T-helper 2 cell treated with Interferon-gamma antibody and Interleukin-4, amounts not matched to agents 5 μg/mL and 100 μg/mL, for 36 hours (primary cell): Measurements from ENCODE around the gene ADCY1.

Experiments used
- DNase-seq: peaks from one replicate; pipeline ENCODE4 v3.0.0; 2021; ENCODE audit warnings: low spot score
- H3K27ac Mint-ChIP-seq: one replicate; pipeline ENCODE4 v1.8.0; 2021; ENCODE audit warnings: mild to moderate bottlenecking, mixed read lengths
- H3K27me3 Mint-ChIP-seq: one replicate; pipeline ENCODE4 v1.8.0; 2021; ENCODE audit warnings: low read depth, mixed read lengths
- H3K36me3 Mint-ChIP-seq: one replicate; pipeline ENCODE4 v1.8.0; 2021; ENCODE audit warnings: low read depth, mixed read lengths
- H3K4me1 Mint-ChIP-seq: one replicate; pipeline ENCODE4 v1.8.0; 2021; ENCODE audit warnings: low read depth, mixed read lengths
- H3K4me3 Mint-ChIP-seq: one replicate; pipeline ENCODE4 v1.8.0; 2022; ENCODE audit warnings: mild to moderate bottlenecking, moderate library complexity, mixed read lengths
- H3K9me3 Mint-ChIP-seq: one replicate; pipeline ENCODE4 v1.8.0; 2021; ENCODE audit warnings: mixed read lengths

The ADCY1 gene

DNA sequence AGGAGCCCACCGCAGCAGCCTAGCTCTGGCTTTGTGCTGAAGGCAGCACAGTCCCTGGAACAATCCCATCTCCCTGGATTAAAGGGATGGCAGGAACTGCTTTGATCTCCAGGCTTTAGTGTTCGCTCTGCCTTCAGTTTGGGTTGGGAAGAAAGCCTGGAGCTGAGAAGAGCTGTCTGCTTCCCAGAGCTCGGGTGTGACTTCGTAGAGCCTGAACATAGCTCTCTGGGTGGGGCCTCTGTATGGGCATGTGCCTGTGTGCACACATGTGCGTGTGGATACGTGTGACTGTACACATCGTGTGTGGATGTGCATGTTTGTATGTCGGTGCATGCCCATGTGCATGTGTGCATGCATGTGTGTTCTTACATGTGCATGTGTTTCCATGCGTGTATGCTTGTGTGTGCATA is 8.7 kb downstream of the ADCY1 start:
- Mint-ChIP-seq H3K4me3 (no peak overlapping the region), H3K36me3 (no peaks in the 10 kb centered on the region), H3K4me1 (no peaks in the 10 kb centered on the region), H3K9me3 (no peaks in the 10 kb centered on the region), H3K27me3 (peaks cover 4% of the 10 kb centered on the region), H3K27ac (no peak overlapping the region)
- DNase-seq = no peak

- no peak overlapping the region for H3K27ac Mint-ChIP-seq
- no peaks in the 10 kb centered on the region for H3K9me3 Mint-ChIP-seq
- no peak for DNase-seq
- no peaks in the 10 kb centered on the region for H3K36me3 Mint-ChIP-seq
- H3K4me1 Mint-ChIP-seq = no peaks in the 10 kb centered on the region
- H3K27me3 Mint-ChIP-seq = peaks cover 4% of the 10 kb centered on the region
- no peak overlapping the region for H3K4me3 Mint-ChIP-seq
Measured at GRCh38 chr7:45583296-45583695, 9.1 kb downstream of the ADCY1 start.

- peaks cover 2% of the 10 kb centered on the region for H3K27me3 Mint-ChIP-seq
- no peak for DNase-seq
- H3K9me3 Mint-ChIP-seq = no peaks in the 10 kb centered on the region
- H3K36me3 Mint-ChIP-seq = no peaks in the 10 kb centered on the region
- no peaks in the 10 kb centered on the region for H3K4me1 Mint-ChIP-seq
- H3K27ac Mint-ChIP-seq = no peak overlapping the region
- no peak overlapping the region for H3K4me3 Mint-ChIP-seq
Measured at GRCh38 chr7:45584261-45585210, 10.4 kb downstream of the ADCY1 start.

GRCh38 chr7:45585628-45586027 is 11.5 kb downstream of the ADCY1 start:
- Mint-ChIP-seq H3K4me3 (no peak overlapping the region), H3K9me3 (no peaks in the 10 kb centered on the region), H3K36me3 (no peaks in the 10 kb centered on the region), H3K27ac (no peak overlapping the region), H3K27me3 (peaks cover 2% of the 10 kb centered on the region), H3K4me1 (no peaks in the 10 kb centered on the region)
- no peak for DNase-seq

DNA sequence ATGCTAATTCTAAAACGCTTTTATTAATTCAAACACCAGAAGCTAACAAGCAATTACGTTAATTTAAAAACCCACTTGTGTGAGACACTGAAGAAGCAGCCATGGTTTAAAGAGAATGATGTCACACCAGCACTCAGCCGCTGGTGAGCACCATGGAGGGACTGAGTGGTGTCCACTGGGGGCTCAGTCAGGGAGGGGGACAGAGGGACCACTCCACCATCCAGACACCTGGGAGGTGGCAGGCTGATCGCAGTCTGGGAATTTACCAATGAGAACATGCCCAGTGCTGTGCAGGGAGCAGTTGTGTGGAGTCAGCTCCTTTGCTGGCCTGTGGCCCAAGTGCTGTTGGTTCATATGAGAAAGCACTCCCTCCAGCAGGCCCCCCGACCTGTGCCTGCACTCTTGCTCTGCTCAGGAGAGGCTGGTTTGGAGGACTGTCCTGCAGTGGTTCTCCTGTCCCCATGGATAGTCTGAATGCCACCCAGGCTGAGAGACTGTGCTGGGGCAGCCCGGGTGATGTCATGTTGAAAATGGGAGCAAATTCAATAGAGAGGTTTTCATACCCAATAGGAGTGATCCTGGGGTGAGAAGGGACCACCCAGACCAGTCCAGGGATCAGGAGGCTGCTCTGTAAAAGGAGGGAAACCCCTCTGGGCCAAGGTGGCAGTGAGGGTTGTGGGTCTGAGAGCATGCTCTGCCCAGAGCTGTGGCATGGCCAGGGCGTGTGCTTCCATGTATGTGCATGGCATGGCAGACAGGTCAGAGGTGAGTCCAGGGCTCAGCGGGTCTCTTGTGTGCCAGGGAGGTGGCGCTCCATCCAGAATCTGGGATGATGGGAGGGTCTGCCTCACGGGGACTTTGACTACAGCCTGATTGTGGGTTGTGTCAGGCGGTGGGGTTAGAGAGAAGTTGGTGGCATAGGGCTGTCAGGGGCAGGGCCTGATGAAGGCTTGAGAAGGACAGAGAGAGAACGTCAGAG is 12.7 kb downstream of the ADCY1 start:
- DNase-seq = no peak
- Mint-ChIP-seq H3K4me1 (no peaks in the 10 kb centered on the region), H3K36me3 (no peaks in the 10 kb centered on the region)

GRCh38 chr7:45588466-45588865 is 14.3 kb downstream of the ADCY1 start:
- no peak for DNase-seq
- Mint-ChIP-seq H3K9me3 (no peaks in the 10 kb centered on the region), H3K4me3 (no peak overlapping the region), H3K27ac (no peak overlapping the region), H3K27me3 (peaks cover 2% of the 10 kb centered on the region), H3K36me3 (no peaks in the 10 kb centered on the region), H3K4me1 (no peaks in the 10 kb centered on the region)

More for the DNA sequence above, 12.7 kb downstream of the ADCY1 start:
- Mint-ChIP-seq H3K9me3 (no peaks in the 10 kb centered on the region), H3K27ac (no peak overlapping the region), H3K4me3 (no peak overlapping the region), H3K27me3 (peaks cover 2% of the 10 kb centered on the region)

- H3K4me3 Mint-ChIP-seq = no peak overlapping the region
- H3K9me3 Mint-ChIP-seq = no peaks in the 10 kb centered on the region
- no peak for DNase-seq
- H3K27me3 Mint-ChIP-seq = peaks cover 2% of the 10 kb centered on the region
- H3K4me1 Mint-ChIP-seq = no peaks in the 10 kb centered on the region
- no peak overlapping the region for H3K27ac Mint-ChIP-seq
- H3K36me3 Mint-ChIP-seq = no peaks in the 10 kb centered on the region
Measured at GRCh38 chr7:45589061-45589460, 14.9 kb downstream of the ADCY1 start.

- Mint-ChIP-seq H3K27ac (no peak overlapping the region), H3K9me3 (no peaks in the 10 kb centered on the region), H3K4me3 (no peak overlapping the region), H3K36me3 (no peaks in the 10 kb centered on the region), H3K4me1 (no peaks in the 10 kb centered on the region), H3K27me3 (peaks cover 2% of the 10 kb centered on the region)
- DNase-seq = no peak
Measured at GRCh38 chr7:45589915-45590678, 15.9 kb downstream of the ADCY1 start.

GRCh38 chr7:45590679-45591057 is 16.5 kb downstream of the ADCY1 start:
- H3K27me3 Mint-ChIP-seq = peaks cover 2% of the 10 kb centered on the region
- no peak for DNase-seq
- H3K36me3 Mint-ChIP-seq = no peaks in the 10 kb centered on the region
- H3K27ac Mint-ChIP-seq = no peak overlapping the region
- no peaks in the 10 kb centered on the region for H3K4me1 Mint-ChIP-seq
- H3K9me3 Mint-ChIP-seq = no peaks in the 10 kb centered on the region
- H3K4me3 Mint-ChIP-seq = no peak overlapping the region

DNA sequence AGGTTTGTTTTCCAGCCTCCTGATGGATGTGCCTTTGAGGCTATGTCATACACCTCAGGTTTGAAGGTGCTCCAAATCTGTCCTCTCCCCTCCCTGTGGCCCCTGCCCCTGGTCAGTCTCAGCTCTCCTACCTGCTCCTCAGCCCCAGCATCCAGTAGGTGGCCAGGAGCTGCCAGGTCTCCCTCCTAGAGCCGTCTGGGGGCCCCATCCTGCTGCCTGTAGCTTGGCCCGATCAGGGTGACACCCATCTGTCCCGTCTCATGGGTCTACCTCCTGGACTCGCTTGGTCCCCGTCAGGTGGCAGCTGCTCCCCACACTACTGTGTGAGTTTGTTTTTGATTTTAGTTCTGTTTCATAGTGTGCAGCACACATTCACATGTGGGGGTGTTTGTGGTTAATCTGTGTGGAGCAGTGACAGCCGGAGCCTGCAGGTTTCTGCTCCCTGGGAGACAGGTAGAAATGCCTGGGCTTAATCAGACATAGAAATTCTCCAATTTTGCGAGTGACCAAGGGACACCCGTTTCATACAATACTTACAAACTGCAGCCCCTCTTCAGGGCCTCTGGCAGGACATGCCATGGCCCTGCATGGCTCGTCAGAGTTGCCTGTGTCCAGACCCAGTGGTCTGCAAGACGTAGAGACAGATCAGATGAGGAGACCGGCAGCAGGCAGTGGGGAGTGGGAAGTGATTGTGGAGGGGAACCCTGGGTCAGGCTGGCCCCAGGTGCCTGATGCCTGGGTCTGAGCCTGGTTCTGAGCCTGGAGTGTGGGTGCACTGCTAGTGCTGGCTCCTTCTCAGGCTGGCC is 17.1 kb downstream of the ADCY1 start:
- no peaks in the 10 kb centered on the region for H3K9me3 Mint-ChIP-seq
- H3K36me3 Mint-ChIP-seq = no peaks in the 10 kb centered on the region
- H3K4me1 Mint-ChIP-seq = no peaks in the 10 kb centered on the region
- H3K4me3 Mint-ChIP-seq = no peak overlapping the region
- DNase-seq = no peak
- H3K27me3 Mint-ChIP-seq = peaks cover 2% of the 10 kb centered on the region
- H3K27ac Mint-ChIP-seq = no peak overlapping the region

DNA sequence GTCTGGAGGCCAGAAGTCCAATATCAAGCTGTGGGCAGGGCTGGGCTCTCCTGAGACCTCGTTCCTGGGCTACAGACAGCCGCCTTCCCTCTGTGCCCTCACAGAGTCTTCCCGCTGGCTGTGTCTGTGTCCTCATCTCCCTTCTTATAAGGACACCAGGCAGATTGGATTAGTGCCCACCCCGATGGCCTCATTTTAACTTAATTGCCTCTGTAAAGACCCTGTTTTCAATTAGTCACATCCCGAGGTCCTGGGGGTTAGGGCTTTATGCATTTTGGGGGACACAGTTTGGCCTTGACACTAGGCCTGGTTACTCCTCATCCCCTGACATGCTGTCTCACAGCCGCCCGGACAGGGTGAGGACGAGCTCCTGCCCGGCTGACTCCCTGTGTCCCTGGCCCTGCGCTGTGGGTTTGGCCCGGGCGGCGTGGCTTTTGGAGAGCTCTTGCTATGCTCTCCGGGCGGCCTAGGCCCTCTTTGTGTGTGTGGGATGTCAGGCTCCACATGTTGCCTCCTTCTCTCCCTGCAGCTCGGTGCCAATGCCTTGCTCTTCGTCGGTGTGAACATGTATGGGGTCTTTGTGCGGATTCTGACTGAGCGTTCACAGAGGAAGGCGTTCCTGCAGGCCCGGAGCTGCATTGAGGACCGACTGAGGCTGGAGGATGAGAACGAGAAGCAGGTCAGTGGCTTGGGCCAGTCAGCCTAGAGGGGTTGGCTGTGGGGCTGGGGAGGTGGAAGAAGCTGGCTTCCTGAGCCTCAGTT is 18.2 kb downstream of the ADCY1 start:
- DNase-seq = no peak
- Mint-ChIP-seq H3K4me3 (no peak overlapping the region), H3K36me3 (no peaks in the 10 kb centered on the region), H3K9me3 (no peaks in the 10 kb centered on the region), H3K4me1 (no peaks in the 10 kb centered on the region), H3K27ac (no peak overlapping the region), H3K27me3 (peaks cover 2% of the 10 kb centered on the region)

- Mint-ChIP-seq H3K4me1 (no peaks in the 10 kb centered on the region), H3K9me3 (no peaks in the 10 kb centered on the region), H3K27me3 (peaks cover under 1% of the 10 kb centered on the region), H3K36me3 (no peaks in the 10 kb centered on the region), H3K27ac (no peak overlapping the region), H3K4me3 (no peak overlapping the region)
- no peak for DNase-seq
Measured at GRCh38 chr7:45593121-45593541, 19.0 kb downstream of the ADCY1 start.
